Measurements from ENCODE around the gene CD22.

- TF ChIP-seq EZH2 (optimal IDR thresholded peaks at IDR 0.05; ENCODE audit: low read depth, low read length) (no peak), CTCF (IDR thresholded peaks at IDR 0.05; ENCODE audit: low read length) (no peak), EZH2phosphoT487 (IDR thresholded peaks at IDR 0.05; ENCODE audit: low read length) (no peak)
Measured at GRCh38 chr19:35377656-35378055, 48.7 kb downstream of the CD22 start.
